ENCODE measurements around the gene KIF1A. TPM values are rescaled to one million over a fixed set of nuclear protein-coding genes. Genes with fewer than 3 reads are reported as not detected.

Gene KIF1A
- total and polyA plus RNA-seq, 7 experiments from 2014 or later: 0.24 TPM; not detected in 6

- H3K27ac ChIP-seq (ENCODE audit: low read depth, low read length): no peak overlapping the region
- H3K4me3 Mint-ChIP-seq: no peak overlapping the region
- ChIA-PET CTCF (no interaction called here), POLR2A (no interaction called here)
- H3K36me3 Mint-ChIP-seq: no peaks in the 10 kb centered on the region
- no peaks in the 10 kb centered on the region for H3K4me1 ChIP-seq (ENCODE audit: control insufficient read depth in 2 of 2, insufficient read depth in 2 of 2, low read length in 2 of 2)
- no peaks in the 10 kb centered on the region for H3K36me3 ChIP-seq (ENCODE audit: control insufficient read depth in 2 of 3, insufficient read depth in 3 of 3, low read length in 3 of 3)
- H3K27me3 Mint-ChIP-seq: peaks cover 0 to 4% (median 0%) of the 10 kb centered on the region in 5 donors
- no peaks in the 10 kb centered on the region for H3K4me1 Mint-ChIP-seq
- H3K9me3 ChIP-seq (ENCODE audit: control insufficient read depth in 2 of 3, low read length in 3 of 3): no peaks in the 10 kb centered on the region
- no peak for ATAC-seq
- H3K27me3 ChIP-seq (ENCODE audit: control insufficient read depth in 2 of 2, insufficient read depth in 2 of 2, low read length in 2 of 2): no peaks in the 10 kb centered on the region
- DNase-seq: no peak
- no peak overlapping the region for H3K4me3 ChIP-seq (ENCODE audit: low read length)
- no peak overlapping the region for H3K27ac Mint-ChIP-seq
- intact Hi-C loops (cut with micrococcal nuclease): no loop called here
- H3K9me3 Mint-ChIP-seq: no peaks in the 10 kb centered on the region
These were observed 41.6 kb downstream of the KIF1A start for GRCh38 chr2:240778426-240778825.

GRCh38 chr2:240777456-240778212 lies 42.4 kb downstream of the KIF1A start:
- H3K27me3 ChIP-seq (ENCODE audit: control insufficient read depth in 2 of 2, insufficient read depth in 2 of 2, low read length in 2 of 2): no peaks in the 10 kb centered on the region
- ATAC-seq (no peak), DNase-seq (no peak)
- peaks cover 0 to 4% (median 0%) of the 10 kb centered on the region in 5 donors for H3K27me3 Mint-ChIP-seq
- H3K9me3 ChIP-seq (ENCODE audit: control insufficient read depth in 2 of 3, low read length in 3 of 3): no peaks in the 10 kb centered on the region
- no peaks in the 10 kb centered on the region for H3K36me3 ChIP-seq (ENCODE audit: control insufficient read depth in 2 of 3, insufficient read depth in 3 of 3, low read length in 3 of 3)
- H3K36me3 Mint-ChIP-seq: no peaks in the 10 kb centered on the region
- no peak overlapping the region for H3K27ac Mint-ChIP-seq
- no peak overlapping the region for H3K27ac ChIP-seq (ENCODE audit: low read depth, low read length)
- no peak overlapping the region for H3K4me3 Mint-ChIP-seq
- intact Hi-C loops (cut with micrococcal nuclease): no loop called here
- POLR2A ChIA-PET: no interaction called here
- H3K9me3 Mint-ChIP-seq: no peaks in the 10 kb centered on the region
- no peak overlapping the region for H3K4me3 ChIP-seq (ENCODE audit: low read length)
- CTCF ChIA-PET: interaction anchor here (0.6 kb wide), 1 partner anchor 339 kb away, joined by 3 read pairs; no protein-coding TSS in a partner anchor
- H3K4me1 Mint-ChIP-seq: no peaks in the 10 kb centered on the region
- H3K4me1 ChIP-seq (ENCODE audit: control insufficient read depth in 2 of 2, insufficient read depth in 2 of 2, low read length in 2 of 2): no peaks in the 10 kb centered on the region

GRCh38 chr2:240775905-240776304 lies 44.1 kb downstream of the KIF1A start:
- H3K4me3 ChIP-seq (ENCODE audit: low read length): no peak overlapping the region
- no peaks in the 10 kb centered on the region for H3K27me3 ChIP-seq (ENCODE audit: control insufficient read depth in 2 of 2, insufficient read depth in 2 of 2, low read length in 2 of 2)
- ATAC-seq (no peak), DNase-seq (no peak)
- H3K9me3 ChIP-seq (ENCODE audit: control insufficient read depth in 2 of 3, low read length in 3 of 3): no peaks in the 10 kb centered on the region
- peaks cover 0 to 4% (median 0%) of the 10 kb centered on the region in 5 donors for H3K27me3 Mint-ChIP-seq
- H3K36me3 Mint-ChIP-seq: no peaks in the 10 kb centered on the region
- H3K4me1 ChIP-seq (ENCODE audit: control insufficient read depth in 2 of 2, insufficient read depth in 2 of 2, low read length in 2 of 2): no peaks in the 10 kb centered on the region
- H3K9me3 Mint-ChIP-seq: no peaks in the 10 kb centered on the region
- POLR2A ChIA-PET: no interaction called here
- H3K4me1 Mint-ChIP-seq: no peaks in the 10 kb centered on the region
- no peak overlapping the region for H3K4me3 Mint-ChIP-seq
- CTCF ChIA-PET: interaction anchor here (0.6 kb wide), 1 partner anchor 348 kb away, joined by 3 read pairs; no protein-coding TSS in a partner anchor
- no peak overlapping the region for H3K27ac Mint-ChIP-seq
- H3K27ac ChIP-seq (ENCODE audit: low read depth, low read length): no peak overlapping the region
- H3K36me3 ChIP-seq (ENCODE audit: control insufficient read depth in 2 of 3, insufficient read depth in 3 of 3, low read length in 3 of 3): no peaks in the 10 kb centered on the region
- intact Hi-C loops (cut with micrococcal nuclease): no loop called here

- intact Hi-C loops (cut with micrococcal nuclease): no loop called here
- CTCF ChIA-PET: no interaction called here
- no peaks in the 10 kb centered on the region for H3K9me3 Mint-ChIP-seq
- no peaks in the 10 kb centered on the region for H3K36me3 ChIP-seq (ENCODE audit: control insufficient read depth in 2 of 3, insufficient read depth in 3 of 3, low read length in 3 of 3)
- no peak for ATAC-seq
- H3K36me3 Mint-ChIP-seq: no peaks in the 10 kb centered on the region
- H3K4me1 Mint-ChIP-seq: no peaks in the 10 kb centered on the region
- H3K4me3 ChIP-seq (ENCODE audit: low read length): no peak overlapping the region
- no peak overlapping the region for H3K27ac ChIP-seq (ENCODE audit: low read depth, low read length)
- H3K27me3 Mint-ChIP-seq: peaks cover 0 to 4% (median 0%) of the 10 kb centered on the region in 5 donors
- no peaks in the 10 kb centered on the region for H3K27me3 ChIP-seq (ENCODE audit: control insufficient read depth in 2 of 2, insufficient read depth in 2 of 2, low read length in 2 of 2)
- no peak overlapping the region for H3K4me3 Mint-ChIP-seq
- H3K9me3 ChIP-seq (ENCODE audit: control insufficient read depth in 2 of 3, low read length in 3 of 3): no peaks in the 10 kb centered on the region
- DNase-seq: no peak
- H3K4me1 ChIP-seq (ENCODE audit: control insufficient read depth in 2 of 2, insufficient read depth in 2 of 2, low read length in 2 of 2): no peaks in the 10 kb centered on the region
- no peak overlapping the region for H3K27ac Mint-ChIP-seq
- POLR2A ChIA-PET: no interaction called here
These were observed 45.2 kb downstream of the KIF1A start for GRCh38 chr2:240774856-240775255.

- Mint-ChIP-seq H3K27ac (no peak overlapping the region), H3K27me3 (no peaks in the 10 kb centered on the region), H3K9me3 (no peaks in the 10 kb centered on the region), H3K4me3 (no peak overlapping the region), H3K4me1 (no peaks in the 10 kb centered on the region), H3K36me3 (no peaks in the 10 kb centered on the region)
- Histone ChIP-seq H3K4me3 (ENCODE audit: low read length) (no peak overlapping the region), H3K9me3 (ENCODE audit: control insufficient read depth in 2 of 3, low read length in 3 of 3) (no peaks in the 10 kb centered on the region), H3K4me1 (ENCODE audit: control insufficient read depth in 2 of 2, insufficient read depth in 2 of 2, low read length in 2 of 2) (no peaks in the 10 kb centered on the region), H3K36me3 (ENCODE audit: control insufficient read depth in 2 of 3, insufficient read depth in 3 of 3, low read length in 3 of 3) (no peaks in the 10 kb centered on the region), H3K27ac (ENCODE audit: low read depth, low read length) (no peak overlapping the region), H3K27me3 (ENCODE audit: control insufficient read depth in 2 of 2, insufficient read depth in 2 of 2, low read length in 2 of 2) (no peaks in the 10 kb centered on the region)
- ATAC-seq: no peak
- intact Hi-C loops (cut with micrococcal nuclease): no loop called here
- no peak for DNase-seq
- POLR2A ChIA-PET: no interaction called here
- CTCF ChIA-PET: no interaction called here
These were observed 50.9 kb downstream of the KIF1A start for GRCh38 chr2:240769096-240769495.

- Mint-ChIP-seq H3K9me3 (no peaks in the 10 kb centered on the region), H3K27me3 (no peaks in the 10 kb centered on the region), H3K36me3 (no peaks in the 10 kb centered on the region), H3K4me3 (no peak overlapping the region), H3K27ac (no peak overlapping the region), H3K4me1 (no peaks in the 10 kb centered on the region)
- Histone ChIP-seq H3K9me3 (ENCODE audit: control insufficient read depth in 2 of 3, low read length in 3 of 3) (no peaks in the 10 kb centered on the region), H3K4me1 (ENCODE audit: control insufficient read depth in 2 of 2, insufficient read depth in 2 of 2, low read length in 2 of 2) (no peaks in the 10 kb centered on the region), H3K27ac (ENCODE audit: low read depth, low read length) (no peak overlapping the region), H3K4me3 (ENCODE audit: low read length) (no peak overlapping the region), H3K27me3 (ENCODE audit: control insufficient read depth in 2 of 2, insufficient read depth in 2 of 2, low read length in 2 of 2) (no peaks in the 10 kb centered on the region), H3K36me3 (ENCODE audit: control insufficient read depth in 2 of 3, insufficient read depth in 3 of 3, low read length in 3 of 3) (no peaks in the 10 kb centered on the region)
- ATAC-seq (no peak), DNase-seq (no peak)
- ChIA-PET POLR2A (no interaction called here), CTCF (no interaction called here)
- intact Hi-C loops (cut with micrococcal nuclease): no loop called here
These were observed 51.8 kb downstream of the KIF1A start for GRCh38 chr2:240768216-240768615.

- H3K36me3 Mint-ChIP-seq: no peaks in the 10 kb centered on the region
These were observed 52.7 kb downstream of the KIF1A start for GRCh38 chr2:240767341-240767740.

More at GRCh38 chr2:240767341-240767740, 52.7 kb downstream of the KIF1A start:
- Histone ChIP-seq H3K36me3 (ENCODE audit: control insufficient read depth in 2 of 3, insufficient read depth in 3 of 3, low read length in 3 of 3) (no peaks in the 10 kb centered on the region), H3K27me3 (ENCODE audit: control insufficient read depth in 2 of 2, insufficient read depth in 2 of 2, low read length in 2 of 2) (no peaks in the 10 kb centered on the region), H3K27ac (ENCODE audit: low read depth, low read length) (no peak overlapping the region), H3K9me3 (ENCODE audit: control insufficient read depth in 2 of 3, low read length in 3 of 3) (no peaks in the 10 kb centered on the region), H3K4me1 (ENCODE audit: control insufficient read depth in 2 of 2, insufficient read depth in 2 of 2, low read length in 2 of 2) (no peaks in the 10 kb centered on the region), H3K4me3 (ENCODE audit: low read length) (no peak overlapping the region)
- ATAC-seq (no peak), DNase-seq (no peak)
- Mint-ChIP-seq H3K27ac (no peak overlapping the region), H3K9me3 (no peaks in the 10 kb centered on the region), H3K4me1 (no peaks in the 10 kb centered on the region), H3K27me3 (no peaks in the 10 kb centered on the region), H3K4me3 (no peak overlapping the region)
- ChIA-PET CTCF (no interaction called here), POLR2A (no interaction called here)
- intact Hi-C loops (cut with micrococcal nuclease): no loop called here
